WTC11 (cell line): ENCODE measurements around the gene SUPT3H. TPM values are rescaled to one million over a fixed set of nuclear protein-coding genes. Genes with fewer than 3 reads are reported as not detected.

Experiments used
- ATAC-seq: fragments of 200-7000 bp; cut with Tn5 transposase; 2 replicates; pipeline ENCODE4 v1.10.0; 2021; ENCODE audit warnings: mild to moderate bottlenecking, moderate library complexity
- CTCF ChIA-PET: fragments of 300-600 bp; sonication (Branson Sonifier 250); formaldehyde crosslinking; loops from one replicate; lab custom pipeline; 2021; ENCODE audit warnings: antibody characterized with exemption; lab: Charles Lee
- POLR2A ChIA-PET: fragments of 350-600 bp; sonication (Branson Sonifier 250); formaldehyde crosslinking; loops from one replicate; lab custom pipeline; 2021; ENCODE audit warnings: antibody characterized with exemption; lab: Charles Lee
- DNase-seq: peaks from one replicate; pipeline ENCODE4 v3.0.0; 2021; ENCODE audit warnings: low spot score
- H3K27ac Mint-ChIP-seq: 2 replicates; pipeline ENCODE4 v1.8.0; 2021; ENCODE audit warnings: mixed read lengths
- H3K27me3 Mint-ChIP-seq: 2 replicates; pipeline ENCODE4 v1.8.0; 2021; ENCODE audit warnings: low read depth, mild to moderate bottlenecking, moderate library complexity, mixed read lengths
- H3K36me3 Mint-ChIP-seq: 2 replicates; pipeline ENCODE4 v1.8.0; 2021; ENCODE audit warnings: mixed read lengths
- H3K4me1 Mint-ChIP-seq: 2 replicates; pipeline ENCODE4 v1.8.0; 2022; ENCODE audit warnings: mixed read lengths
- H3K4me3 Mint-ChIP-seq: 2 replicates; pipeline ENCODE4 v1.8.0; 2021; ENCODE audit warnings: mild to moderate bottlenecking, moderate library complexity, mixed read lengths
- H3K9me3 Mint-ChIP-seq: 2 replicates; pipeline ENCODE4 v1.8.0; 2021; ENCODE audit warnings: mixed read lengths
- ETV6 ChIP-seq: sonication (generic); formaldehyde crosslinking; IDR thresholded peaks from 2 replicates; pipeline ENCODE4 v1.8.1; 2022; ENCODE audit warnings: mild to moderate bottlenecking, missing genetic modification reagents
- GTF2I ChIP-seq: fragments of 250-450 bp; sonication (Bioruptor Pico); conservative IDR thresholded peaks from 2 replicates; pipeline ENCODE4 v1.4.0; 2021; ENCODE audit warnings: mild to moderate bottlenecking
- IRF2 ChIP-seq: sonication (generic); formaldehyde crosslinking; IDR thresholded peaks from 2 replicates; pipeline ENCODE4 v1.8.0; 2022; ENCODE audit warnings: low read depth, missing genetic modification reagents, borderline replicate concordance
- JAZF1 ChIP-seq: fragments of 250-450 bp; sonication (Bioruptor Pico); IDR thresholded peaks from 2 replicates; pipeline ENCODE4 v1.9.0; 2021; ENCODE audit warnings: moderate library complexity, mild to moderate bottlenecking, inconsistent platforms
- KAT7 ChIP-seq: sonication (generic); formaldehyde crosslinking; IDR thresholded peaks from 2 replicates; pipeline ENCODE4 v1.8.1; 2023; ENCODE audit warnings: missing genetic modification reagents, mild to moderate bottlenecking, borderline replicate concordance
- NR1H2 ChIP-seq: sonication (generic); formaldehyde crosslinking; IDR thresholded peaks from 2 replicates; pipeline ENCODE4 v1.9.0; 2021; ENCODE audit warnings: mild to moderate bottlenecking, moderate library complexity, missing genetic modification reagents
- OVOL2 ChIP-seq: fragments of 250-450 bp; sonication (Bioruptor Pico); IDR thresholded peaks from 2 replicates; pipeline ENCODE4 v1.9.0; 2021; ENCODE audit warnings: mild to moderate bottlenecking, borderline replicate concordance
- RORB ChIP-seq: fragments of 250-450 bp; sonication (Bioruptor Pico); IDR thresholded peaks from 2 replicates; pipeline ENCODE4 v1.9.0; 2021; ENCODE audit warnings: mild to moderate bottlenecking
- SMAD4 ChIP-seq: sonication (generic); formaldehyde crosslinking; IDR thresholded peaks from 2 replicates; pipeline ENCODE4 v1.8.0; 2022; ENCODE audit warnings: mild to moderate bottlenecking, missing genetic modification reagents
- TCF7 ChIP-seq: sonication (generic); formaldehyde crosslinking; IDR thresholded peaks from 2 replicates; pipeline ENCODE4 v1.8.0; 2022; ENCODE audit warnings: mild to moderate bottlenecking, low read depth, missing genetic modification reagents, moderate library complexity
- TEAD1 ChIP-seq: sonication (generic); formaldehyde crosslinking; IDR thresholded peaks from 2 replicates; pipeline ENCODE4 v1.8.0; 2022; ENCODE audit warnings: mild to moderate bottlenecking, missing genetic modification reagents
- ZBTB21 ChIP-seq: sonication (generic); formaldehyde crosslinking; IDR thresholded peaks from 2 replicates; pipeline ENCODE4 v1.8.1; 2023; ENCODE audit warnings: mild to moderate bottlenecking, missing genetic modification reagents, borderline replicate concordance
- ZNF138 ChIP-seq: sonication (generic); formaldehyde crosslinking; conservative IDR thresholded peaks from 2 replicates; pipeline ENCODE4 v1.8.1; 2022; ENCODE audit warnings: mild to moderate bottlenecking, moderate library complexity, missing genetic modification reagents
- ZNF219 ChIP-seq: sonication (generic); formaldehyde crosslinking; IDR thresholded peaks from 2 replicates; pipeline ENCODE4 v1.8.0; 2023; ENCODE audit warnings: missing genetic modification reagents, mild to moderate bottlenecking, borderline replicate concordance
- ZNF232 ChIP-seq: sonication (generic); formaldehyde crosslinking; IDR thresholded peaks from 2 replicates; pipeline ENCODE4 v1.8.0; 2022; ENCODE audit warnings: mild to moderate bottlenecking, missing genetic modification reagents
- ZNF423 ChIP-seq: fragments of 250-450 bp; sonication (Bioruptor Pico); IDR thresholded peaks from 2 replicates; pipeline ENCODE4 v2.1.2; 2022; ENCODE audit warnings: mild to moderate bottlenecking, moderate library complexity
- total RNA-seq: library from RNA; stranded (reverse); gene quantifications from 3 replicates; pipeline ENCODE4 v1.2.3, GENCODE V29; 2021
- TF ChIP-seq, protein P1 (sequence below): fragments of 250-450 bp; sonication (Bioruptor Pico); conservative IDR thresholded peaks from 2 replicates; pipeline ENCODE4 v1.9.0; 2021; ENCODE audit warnings: mild to moderate bottlenecking
- TF ChIP-seq, protein P2 (sequence below): sonication (generic); formaldehyde crosslinking; IDR thresholded peaks from 2 replicates; pipeline ENCODE4 v1.8.0; 2022; ENCODE audit warnings: mild to moderate bottlenecking, missing genetic modification reagents
- TF ChIP-seq, protein P3 (sequence below): sonication (generic); formaldehyde crosslinking; IDR thresholded peaks from 2 replicates; pipeline ENCODE4 v1.8.1; 2023; ENCODE audit warnings: mild to moderate bottlenecking, missing genetic modification reagents, moderate library complexity
- TF ChIP-seq, protein P4 (sequence below): sonication (generic); formaldehyde crosslinking; IDR thresholded peaks from 2 replicates; pipeline ENCODE4 v1.8.1; 2023; ENCODE audit warnings: mild to moderate bottlenecking, missing genetic modification reagents
- TF ChIP-seq, protein P5 (sequence below): fragments of 250-450 bp; sonication (Bioruptor Pico); IDR thresholded peaks from 2 replicates; pipeline ENCODE4 v1.9.0; 2021; ENCODE audit warnings: mild to moderate bottlenecking

The SUPT3H gene
- total RNA-seq, 1 experiment from 2014 or later: 15.3 TPM

DNA sequence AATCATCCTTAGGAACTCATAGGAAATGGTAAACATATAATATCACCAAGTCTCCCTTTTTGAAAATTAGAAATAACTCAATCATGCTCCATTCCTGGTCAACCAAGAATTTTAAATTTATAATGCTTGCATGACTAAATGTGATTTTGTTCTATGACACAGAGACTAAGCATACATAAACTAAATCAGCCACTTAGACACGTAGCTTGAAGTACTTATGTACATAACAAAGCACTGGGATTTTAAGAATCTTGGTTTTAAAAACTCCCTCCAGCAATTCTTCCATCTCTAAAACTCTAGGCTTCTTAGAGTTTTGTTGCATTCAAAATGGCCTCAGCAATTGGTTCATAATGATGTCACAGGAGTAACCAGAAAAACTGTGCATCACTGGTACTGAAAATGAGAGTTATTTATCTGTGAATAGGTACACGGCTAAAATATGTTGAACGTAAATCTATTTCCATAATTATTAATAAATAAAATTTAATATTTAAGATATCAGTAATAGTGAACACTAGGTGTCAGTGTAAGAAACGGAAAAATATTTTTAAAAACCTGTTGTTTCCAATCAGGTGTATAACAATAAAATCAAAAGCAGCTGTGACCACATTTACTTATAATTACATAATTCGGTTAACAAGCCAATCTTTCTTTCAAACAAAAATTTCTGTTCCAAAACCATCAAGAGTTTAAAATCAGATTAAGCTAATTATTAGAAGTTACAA is 291.2 kb downstream of the SUPT3H start:
- Mint-ChIP-seq H3K27ac (no peak overlapping the region), H3K9me3 (no peaks in the 10 kb centered on the region)

DNA sequence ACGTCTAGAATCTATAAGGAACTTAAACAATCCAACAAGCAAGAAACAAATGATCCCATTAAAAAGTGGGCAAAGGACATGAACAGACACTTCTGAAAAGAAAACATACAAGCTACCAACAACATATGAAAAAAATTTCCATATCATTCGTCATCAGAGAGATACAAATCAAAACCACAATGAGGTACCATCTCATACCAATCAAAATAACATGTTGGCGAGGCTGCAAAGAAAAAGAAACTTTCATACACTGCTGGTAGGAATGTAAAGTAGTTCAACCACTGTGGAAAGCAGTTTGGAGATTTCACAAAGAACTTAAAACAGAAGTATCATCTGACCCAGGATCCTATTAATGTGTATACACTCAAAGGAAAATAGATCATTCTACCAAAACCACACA is 293.5 kb downstream of the SUPT3H start:
- H3K27ac Mint-ChIP-seq: no peak overlapping the region
- no peak overlapping the region for H3K4me3 Mint-ChIP-seq
- no peaks in the 10 kb centered on the region for H3K27me3 Mint-ChIP-seq
- ChIA-PET POLR2A (no interaction called here), CTCF (no interaction called here)
- TF ChIP-seq GTF2I: no peak
- no peak for TF ChIP-seq ZNF232 (CRISPR knock-in tag)
- TF ChIP-seq KAT7 (CRISPR knock-in tag): no peak
- no peak for TF ChIP-seq RORB (CRISPR knock-in tag)
- TF ChIP-seq, protein P1, sequence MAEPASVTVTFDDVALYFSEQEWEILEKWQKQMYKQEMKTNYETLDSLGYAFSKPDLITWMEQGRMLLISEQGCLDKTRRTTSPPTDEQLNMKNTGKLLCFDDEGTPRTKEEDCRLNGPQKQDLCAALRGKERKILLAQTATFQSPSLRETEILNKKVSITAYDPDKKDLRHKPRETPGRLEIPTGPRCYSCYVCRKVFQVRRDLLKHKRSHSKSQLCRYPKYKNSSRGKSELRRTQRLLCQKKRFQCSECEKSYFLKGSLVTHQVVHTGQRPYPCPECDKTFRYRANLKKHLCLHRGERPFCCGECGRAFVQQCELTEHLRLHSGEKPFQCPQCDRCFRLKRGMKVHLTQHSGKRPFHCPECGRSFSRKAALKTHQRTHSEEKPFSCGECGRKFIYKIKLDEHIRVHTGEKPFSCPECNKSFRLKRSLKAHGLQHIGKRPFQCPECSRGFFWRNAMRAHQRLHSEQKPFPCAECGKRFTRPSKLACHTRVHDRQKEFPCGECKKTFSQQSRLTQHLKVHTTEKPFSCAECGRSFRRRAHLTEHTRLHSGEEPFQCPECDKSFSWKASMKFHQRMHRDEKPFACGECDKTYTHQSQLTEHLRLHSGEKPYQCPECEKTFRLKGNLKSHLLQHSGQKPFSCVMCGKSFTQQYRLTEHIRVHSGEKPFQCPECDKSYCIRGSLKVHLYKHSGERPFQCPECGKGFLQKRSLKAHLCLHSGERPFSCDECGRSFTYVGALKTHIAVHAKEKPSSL (CRISPR knock-in tag): no peak
- H3K9me3 Mint-ChIP-seq: peaks cover 8% of the 10 kb centered on the region
- no peaks in the 10 kb centered on the region for H3K4me1 Mint-ChIP-seq
- DNase-seq (no peak), ATAC-seq (no peak)
- no peaks in the 10 kb centered on the region; the same call in none of the 2 replicates for H3K36me3 Mint-ChIP-seq

More for the DNA sequence above, 291.2 kb downstream of the SUPT3H start:
- H3K4me1 Mint-ChIP-seq: no peaks in the 10 kb centered on the region
- H3K4me3 Mint-ChIP-seq: no peak overlapping the region
- DNase-seq: no peak
- TF ChIP-seq ZNF138 (CRISPR knock-in tag) (no peak), SMAD4 (CRISPR knock-in tag) (no peak), GTF2I (no peak), ETV6 (CRISPR knock-in tag) (no peak)
- TF ChIP-seq, protein P2, sequence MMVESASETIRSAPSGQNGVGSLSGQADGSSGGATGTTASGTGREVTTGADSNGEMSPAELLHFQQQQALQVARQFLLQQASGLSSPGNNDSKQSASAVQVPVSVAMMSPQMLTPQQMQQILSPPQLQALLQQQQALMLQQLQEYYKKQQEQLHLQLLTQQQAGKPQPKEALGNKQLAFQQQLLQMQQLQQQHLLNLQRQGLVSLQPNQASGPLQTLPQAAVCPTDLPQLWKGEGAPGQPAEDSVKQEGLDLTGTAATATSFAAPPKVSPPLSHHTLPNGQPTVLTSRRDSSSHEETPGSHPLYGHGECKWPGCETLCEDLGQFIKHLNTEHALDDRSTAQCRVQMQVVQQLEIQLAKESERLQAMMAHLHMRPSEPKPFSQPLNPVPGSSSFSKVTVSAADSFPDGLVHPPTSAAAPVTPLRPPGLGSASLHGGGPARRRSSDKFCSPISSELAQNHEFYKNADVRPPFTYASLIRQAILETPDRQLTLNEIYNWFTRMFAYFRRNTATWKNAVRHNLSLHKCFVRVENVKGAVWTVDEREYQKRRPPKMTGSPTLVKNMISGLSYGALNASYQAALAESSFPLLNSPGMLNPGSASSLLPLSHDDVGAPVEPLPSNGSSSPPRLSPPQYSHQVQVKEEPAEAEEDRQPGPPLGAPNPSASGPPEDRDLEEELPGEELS: no peak
- TF ChIP-seq, protein P3, sequence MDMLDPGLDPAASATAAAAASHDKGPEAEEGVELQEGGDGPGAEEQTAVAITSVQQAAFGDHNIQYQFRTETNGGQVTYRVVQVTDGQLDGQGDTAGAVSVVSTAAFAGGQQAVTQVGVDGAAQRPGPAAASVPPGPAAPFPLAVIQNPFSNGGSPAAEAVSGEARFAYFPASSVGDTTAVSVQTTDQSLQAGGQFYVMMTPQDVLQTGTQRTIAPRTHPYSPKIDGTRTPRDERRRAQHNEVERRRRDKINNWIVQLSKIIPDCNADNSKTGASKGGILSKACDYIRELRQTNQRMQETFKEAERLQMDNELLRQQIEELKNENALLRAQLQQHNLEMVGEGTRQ (CRISPR knock-in tag): no peak
- TF ChIP-seq, protein P4, sequence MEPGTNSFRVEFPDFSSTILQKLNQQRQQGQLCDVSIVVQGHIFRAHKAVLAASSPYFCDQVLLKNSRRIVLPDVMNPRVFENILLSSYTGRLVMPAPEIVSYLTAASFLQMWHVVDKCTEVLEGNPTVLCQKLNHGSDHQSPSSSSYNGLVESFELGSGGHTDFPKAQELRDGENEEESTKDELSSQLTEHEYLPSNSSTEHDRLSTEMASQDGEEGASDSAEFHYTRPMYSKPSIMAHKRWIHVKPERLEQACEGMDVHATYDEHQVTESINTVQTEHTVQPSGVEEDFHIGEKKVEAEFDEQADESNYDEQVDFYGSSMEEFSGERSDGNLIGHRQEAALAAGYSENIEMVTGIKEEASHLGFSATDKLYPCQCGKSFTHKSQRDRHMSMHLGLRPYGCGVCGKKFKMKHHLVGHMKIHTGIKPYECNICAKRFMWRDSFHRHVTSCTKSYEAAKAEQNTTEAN (CRISPR knock-in tag): no peak
- no peaks in the 10 kb centered on the region for H3K36me3 Mint-ChIP-seq
- CTCF ChIA-PET: no interaction called here
- no peak for ATAC-seq
- POLR2A ChIA-PET: no interaction called here
- no peaks in the 10 kb centered on the region for H3K27me3 Mint-ChIP-seq

DNA sequence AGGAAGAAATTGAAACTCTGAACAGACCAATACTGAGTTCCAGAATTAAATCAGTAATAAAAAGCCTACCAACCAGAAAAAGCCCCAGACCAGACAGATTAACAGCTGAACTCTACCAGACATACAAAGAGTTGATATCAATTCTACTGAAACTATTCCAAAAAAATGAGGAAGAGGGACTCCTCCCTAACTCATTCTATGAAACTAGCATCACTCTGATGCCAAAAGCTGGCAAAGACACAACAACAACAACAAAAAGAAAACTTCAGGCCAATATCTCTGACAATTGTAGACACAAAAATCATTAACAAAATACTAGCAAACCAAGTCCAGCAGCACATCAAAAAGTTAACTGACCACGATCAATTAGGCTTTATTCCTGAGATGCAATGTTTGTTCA is 295.6 kb downstream of the SUPT3H start:
- Mint-ChIP-seq H3K36me3 (peaks cover 12% of the 10 kb centered on the region), H3K4me3 (no peak overlapping the region), H3K27ac (peak overlapping the region; percentile 34; the same call in 1 of the 2 replicates), H3K4me1 (no peaks in the 10 kb centered on the region), H3K27me3 (no peaks in the 10 kb centered on the region), H3K9me3 (peaks cover 20% of the 10 kb centered on the region)
- DNase-seq: no peak
- CTCF ChIA-PET: no interaction called here
- ATAC-seq: no peak
- POLR2A ChIA-PET: no interaction called here
- TF ChIP-seq IRF2 (CRISPR knock-in tag) (no peak), JAZF1 (CRISPR knock-in tag) (no peak), OVOL2 (no peak), ZNF219 (CRISPR knock-in tag) (no peak), TCF7 (CRISPR knock-in tag) (no peak), NR1H2 (CRISPR knock-in tag) (no peak), TEAD1 (no peak), ZNF423 (CRISPR knock-in tag) (no peak), ZBTB21 (CRISPR knock-in tag) (no peak)
- TF ChIP-seq, protein P4 (CRISPR knock-in tag): no peak
- TF ChIP-seq, protein P5, sequence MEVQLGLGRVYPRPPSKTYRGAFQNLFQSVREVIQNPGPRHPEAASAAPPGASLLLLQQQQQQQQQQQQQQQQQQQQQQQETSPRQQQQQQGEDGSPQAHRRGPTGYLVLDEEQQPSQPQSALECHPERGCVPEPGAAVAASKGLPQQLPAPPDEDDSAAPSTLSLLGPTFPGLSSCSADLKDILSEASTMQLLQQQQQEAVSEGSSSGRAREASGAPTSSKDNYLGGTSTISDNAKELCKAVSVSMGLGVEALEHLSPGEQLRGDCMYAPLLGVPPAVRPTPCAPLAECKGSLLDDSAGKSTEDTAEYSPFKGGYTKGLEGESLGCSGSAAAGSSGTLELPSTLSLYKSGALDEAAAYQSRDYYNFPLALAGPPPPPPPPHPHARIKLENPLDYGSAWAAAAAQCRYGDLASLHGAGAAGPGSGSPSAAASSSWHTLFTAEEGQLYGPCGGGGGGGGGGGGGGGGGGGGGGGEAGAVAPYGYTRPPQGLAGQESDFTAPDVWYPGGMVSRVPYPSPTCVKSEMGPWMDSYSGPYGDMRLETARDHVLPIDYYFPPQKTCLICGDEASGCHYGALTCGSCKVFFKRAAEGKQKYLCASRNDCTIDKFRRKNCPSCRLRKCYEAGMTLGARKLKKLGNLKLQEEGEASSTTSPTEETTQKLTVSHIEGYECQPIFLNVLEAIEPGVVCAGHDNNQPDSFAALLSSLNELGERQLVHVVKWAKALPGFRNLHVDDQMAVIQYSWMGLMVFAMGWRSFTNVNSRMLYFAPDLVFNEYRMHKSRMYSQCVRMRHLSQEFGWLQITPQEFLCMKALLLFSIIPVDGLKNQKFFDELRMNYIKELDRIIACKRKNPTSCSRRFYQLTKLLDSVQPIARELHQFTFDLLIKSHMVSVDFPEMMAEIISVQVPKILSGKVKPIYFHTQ (CRISPR knock-in tag): no peak
